ENCODE data around the gene BTBD6. TPM values are rescaled to one million over a fixed set of nuclear protein-coding genes. Genes with fewer than 3 reads are reported as not detected.
"Not testable (repeated sequence)": the region's sequence is repeated elsewhere in the genome, so short reads cannot be mapped to it uniquely, and the experiment has no call there.

Gene BTBD6
- total RNA-seq, 1 donor, result 25.4 TPM

DNA sequence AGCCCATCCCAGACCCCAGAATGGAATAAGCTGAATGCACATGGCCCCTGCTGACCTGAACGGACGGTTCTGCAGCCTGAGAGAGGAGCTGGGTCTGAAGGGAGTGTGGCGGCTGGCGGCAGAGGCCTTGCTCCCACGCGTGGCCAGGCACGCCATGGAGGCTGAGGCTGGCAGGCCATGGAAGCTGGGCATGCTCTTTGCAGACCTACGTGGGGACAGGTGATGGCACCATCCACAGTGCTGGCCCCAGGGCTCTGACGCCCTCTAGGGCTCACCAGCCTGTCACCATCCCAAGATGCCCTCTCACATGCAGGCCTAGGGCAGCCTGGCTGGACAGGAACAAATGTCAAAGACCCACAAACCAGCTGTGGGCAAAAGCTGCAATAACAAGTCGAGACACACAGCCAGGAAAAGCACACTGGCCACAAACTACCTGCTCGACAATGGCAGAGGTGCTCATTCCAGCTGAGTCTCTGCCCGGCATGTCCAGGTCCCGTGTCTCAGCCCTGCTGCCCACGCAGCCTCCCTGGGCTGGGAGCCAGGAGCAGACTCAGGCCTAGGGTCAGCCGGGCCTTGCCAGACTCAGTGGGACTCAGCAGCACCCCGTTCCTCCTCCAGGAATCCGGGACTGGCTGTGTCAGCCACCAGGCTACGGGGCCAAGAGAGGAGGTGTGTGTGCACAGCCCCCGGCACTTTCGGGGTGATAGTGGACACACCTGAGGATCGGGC is 19.7 kb downstream of the BTBD6 start:
- H3K4me1 ChIP-seq (ENCODE audit: insufficient read depth, low read length), result no peaks in the 10 kb centered on the region
- H3K27me3 ChIP-seq (ENCODE audit: insufficient read depth, low read length), result no peaks in the 10 kb centered on the region
- no peak overlapping the region for H3K4me3 ChIP-seq (ENCODE audit: low read length)
- no peaks in the 10 kb centered on the region for H3K9me3 ChIP-seq (ENCODE audit: low read depth, low read length)

DNA sequence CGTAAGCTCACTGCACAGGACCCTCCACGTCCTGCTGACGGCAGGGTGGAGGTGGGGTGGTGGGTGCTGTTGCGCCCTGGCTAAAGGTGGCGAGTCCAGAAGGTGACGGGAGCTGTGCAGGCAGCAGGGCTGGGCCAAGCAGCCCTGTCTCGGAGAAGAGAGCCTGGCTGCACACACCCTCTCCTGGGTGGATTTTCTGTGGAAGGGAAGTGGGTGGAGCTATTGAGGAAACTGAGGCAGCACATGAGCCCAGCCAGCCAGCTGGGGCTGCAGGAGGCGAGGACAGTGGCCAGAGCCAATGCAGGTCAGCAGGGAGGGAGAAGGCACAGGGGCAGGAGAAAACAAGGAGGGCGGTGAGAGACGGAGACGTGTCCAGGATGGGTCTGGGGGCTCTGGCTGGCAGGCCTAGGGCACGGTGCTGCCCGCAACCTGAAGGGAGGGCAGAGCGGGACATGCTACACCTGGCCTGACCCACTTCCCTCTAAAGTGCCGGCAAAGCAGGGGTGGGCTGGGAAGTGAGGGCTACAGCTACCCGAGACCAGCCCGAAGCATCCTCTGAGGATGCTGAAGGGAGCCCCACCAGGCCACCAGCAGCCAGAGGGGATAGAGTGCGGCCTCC is 20.5 kb downstream of the BTBD6 start:
- no peaks in the 10 kb centered on the region for H3K9me3 ChIP-seq (ENCODE audit: low read depth, low read length)
- H3K4me1 ChIP-seq (ENCODE audit: insufficient read depth, low read length), result no peaks in the 10 kb centered on the region
- no peaks in the 10 kb centered on the region for H3K27me3 ChIP-seq (ENCODE audit: insufficient read depth, low read length)
- H3K4me3 ChIP-seq (ENCODE audit: low read length), result no peak overlapping the region

GRCh38 chr14:105269405-105269804 is 21.1 kb downstream of the BTBD6 start:
- Histone ChIP-seq H3K9me3 (ENCODE audit: low read depth, low read length) (no peaks in the 10 kb centered on the region), H3K4me1 (ENCODE audit: insufficient read depth, low read length) (no peaks in the 10 kb centered on the region), H3K4me3 (ENCODE audit: low read length) (no peak overlapping the region), H3K27me3 (ENCODE audit: insufficient read depth, low read length) (no peaks in the 10 kb centered on the region)

GRCh38 chr14:105271224-105271890 is 23.0 kb downstream of the BTBD6 start:
- Histone ChIP-seq H3K9me3 (ENCODE audit: low read depth, low read length) (no peaks in the 10 kb centered on the region), H3K4me3 (ENCODE audit: low read length) (no peak overlapping the region), H3K27me3 (ENCODE audit: insufficient read depth, low read length) (no peaks in the 10 kb centered on the region), H3K4me1 (ENCODE audit: insufficient read depth, low read length) (no peaks in the 10 kb centered on the region)

- no peaks in the 10 kb centered on the region for H3K9me3 ChIP-seq (ENCODE audit: low read depth, low read length)
- no peak overlapping the region for H3K4me3 ChIP-seq (ENCODE audit: low read length)
- no peaks in the 10 kb centered on the region for H3K27me3 ChIP-seq (ENCODE audit: insufficient read depth, low read length)
- no peaks in the 10 kb centered on the region for H3K4me1 ChIP-seq (ENCODE audit: insufficient read depth, low read length)
These were observed 24.3 kb downstream of the BTBD6 start for GRCh38 chr14:105272623-105273022.

DNA sequence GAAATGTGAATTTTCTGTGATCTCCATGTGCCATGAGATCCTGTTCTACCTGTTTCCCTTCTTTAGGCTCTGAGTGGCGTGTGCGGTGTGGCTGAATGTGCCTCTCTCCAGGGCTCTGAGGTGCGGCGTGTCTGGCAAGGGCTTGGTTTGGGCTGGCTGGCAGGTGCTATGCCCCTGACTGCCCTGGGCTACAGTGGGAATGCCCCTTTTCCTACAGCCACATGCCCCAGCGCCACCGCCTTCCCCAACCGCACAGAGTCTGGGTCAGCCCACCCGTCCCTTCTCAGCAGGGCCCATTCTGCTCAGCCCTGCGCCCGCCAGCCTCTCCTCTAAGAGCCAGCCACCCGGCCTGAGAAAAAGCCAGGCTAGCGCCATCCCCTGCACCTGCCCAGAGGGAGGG is 24.7 kb downstream of the BTBD6 start:
- Histone ChIP-seq H3K4me3 (ENCODE audit: low read length) (no peak overlapping the region), H3K27me3 (ENCODE audit: insufficient read depth, low read length) (no peaks in the 10 kb centered on the region), H3K9me3 (ENCODE audit: low read depth, low read length) (no peaks in the 10 kb centered on the region), H3K4me1 (ENCODE audit: insufficient read depth, low read length) (peaks cover 2% of the 10 kb centered on the region)

- peaks cover 3% of the 10 kb centered on the region for H3K4me1 ChIP-seq (ENCODE audit: insufficient read depth, low read length)
- no peaks in the 10 kb centered on the region for H3K9me3 ChIP-seq (ENCODE audit: low read depth, low read length)
- no peak overlapping the region for H3K4me3 ChIP-seq (ENCODE audit: low read length)
- H3K27me3 ChIP-seq (ENCODE audit: insufficient read depth, low read length), result no peaks in the 10 kb centered on the region
These were observed 26.3 kb downstream of the BTBD6 start for GRCh38 chr14:105274637-105275036.

DNA sequence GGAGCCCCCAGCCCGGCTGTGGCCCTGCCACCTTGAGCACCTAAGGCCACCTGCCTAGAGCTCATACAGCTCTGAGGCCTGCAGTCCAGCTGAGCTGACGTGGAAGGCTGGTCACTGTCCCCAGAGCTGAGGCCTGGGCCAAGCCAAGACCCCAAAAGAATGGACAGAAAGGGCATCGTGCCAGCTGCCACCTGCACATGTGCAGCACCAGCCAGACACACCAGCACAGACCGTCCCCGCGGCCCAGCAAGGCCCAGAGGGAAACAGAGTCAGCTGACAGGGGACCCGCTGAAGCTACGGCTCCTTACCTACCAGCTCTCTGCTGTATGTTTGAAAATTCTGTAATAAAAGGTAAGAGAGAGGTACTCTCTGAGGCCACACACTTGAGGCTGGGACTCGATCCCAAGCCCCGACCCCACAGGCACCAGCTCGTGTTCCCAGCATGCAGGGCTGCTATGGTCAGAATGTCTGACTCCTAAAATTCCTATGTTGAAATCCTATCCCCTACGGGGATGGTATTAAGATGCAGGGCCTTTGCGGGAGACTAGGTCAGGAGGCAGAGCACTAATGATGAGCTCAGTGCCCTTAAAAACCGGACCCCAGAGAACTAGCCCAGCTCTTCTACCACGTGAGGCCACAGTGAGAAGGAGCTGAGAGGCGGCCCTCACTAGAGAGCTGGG is 27.1 kb downstream of the BTBD6 start:
- Histone ChIP-seq H3K4me3 (ENCODE audit: low read length) (no peak overlapping the region), H3K4me1 (ENCODE audit: insufficient read depth, low read length) (peaks cover 3% of the 10 kb centered on the region), H3K27me3 (ENCODE audit: insufficient read depth, low read length) (no peaks in the 10 kb centered on the region), H3K9me3 (ENCODE audit: low read depth, low read length) (no peaks in the 10 kb centered on the region)

GRCh38 chr14:105277448-105277847 is 29.1 kb downstream of the BTBD6 start:
- H3K9me3 ChIP-seq (ENCODE audit: low read depth, low read length); H3K4me1 ChIP-seq (ENCODE audit: insufficient read depth, low read length); H3K27me3 ChIP-seq (ENCODE audit: insufficient read depth, low read length); H3K4me3 ChIP-seq (ENCODE audit: low read length): not testable (repeated sequence)

GRCh38 chr14:105279642-105280361 is 31.5 kb downstream of the BTBD6 start:
- Histone ChIP-seq H3K9me3 (ENCODE audit: low read depth, low read length) (no peaks in the 10 kb centered on the region), H3K27me3 (ENCODE audit: insufficient read depth, low read length) (no peaks in the 10 kb centered on the region)

GRCh38 chr14:105280525-105280924 is 32.2 kb downstream of the BTBD6 start:
- Histone ChIP-seq H3K4me1 (ENCODE audit: insufficient read depth, low read length) (peaks cover 11% of the 10 kb centered on the region), H3K4me3 (ENCODE audit: low read length) (no peak overlapping the region), H3K27me3 (ENCODE audit: insufficient read depth, low read length) (no peaks in the 10 kb centered on the region), H3K9me3 (ENCODE audit: low read depth, low read length) (no peaks in the 10 kb centered on the region)

More at GRCh38 chr14:105279642-105280361, 31.5 kb downstream of the BTBD6 start:
- Histone ChIP-seq H3K4me3 (ENCODE audit: low read length) (no peak overlapping the region), H3K4me1 (ENCODE audit: insufficient read depth, low read length) (peaks cover 11% of the 10 kb centered on the region)

DNA sequence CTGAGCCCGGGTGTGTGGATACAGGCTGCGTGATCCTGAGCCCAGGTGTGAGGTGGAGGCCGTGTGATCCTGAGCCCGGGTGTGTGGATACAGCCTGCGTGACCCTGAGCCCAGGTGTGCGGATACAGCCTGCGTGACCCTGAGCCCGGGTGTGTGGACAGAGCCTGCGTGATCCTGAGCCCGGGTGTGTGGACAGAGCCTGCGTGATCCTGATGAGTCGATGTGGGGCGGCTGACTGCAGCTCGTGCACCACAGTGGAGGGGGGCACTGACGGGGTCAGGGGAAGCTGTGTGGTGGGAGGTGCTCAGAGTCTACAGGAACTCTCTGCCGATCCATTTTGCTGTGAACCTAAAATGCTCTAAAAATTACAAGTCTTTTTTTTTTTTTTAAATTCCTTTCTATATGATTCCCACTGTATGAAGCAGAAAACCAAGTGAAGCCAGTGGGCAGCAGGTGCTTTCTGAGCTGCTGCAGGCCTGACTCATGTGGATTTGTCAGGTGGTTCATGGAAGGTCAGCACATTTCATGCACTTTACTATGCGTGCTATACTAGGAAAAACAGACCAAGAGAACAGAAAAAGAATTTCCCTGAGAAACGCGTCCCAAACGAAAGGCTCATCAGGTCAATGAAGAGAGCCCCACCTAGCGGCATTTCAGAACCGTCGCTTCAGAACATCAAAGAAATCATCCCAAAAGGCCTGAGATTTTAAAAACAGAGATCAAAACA is 33.2 kb downstream of the BTBD6 start:
- Histone ChIP-seq H3K4me1 (ENCODE audit: insufficient read depth, low read length) (peaks cover 11% of the 10 kb centered on the region), H3K4me3 (ENCODE audit: low read length) (no peak overlapping the region), H3K27me3 (ENCODE audit: insufficient read depth, low read length) (no peaks in the 10 kb centered on the region), H3K9me3 (ENCODE audit: low read depth, low read length) (no peaks in the 10 kb centered on the region)

DNA sequence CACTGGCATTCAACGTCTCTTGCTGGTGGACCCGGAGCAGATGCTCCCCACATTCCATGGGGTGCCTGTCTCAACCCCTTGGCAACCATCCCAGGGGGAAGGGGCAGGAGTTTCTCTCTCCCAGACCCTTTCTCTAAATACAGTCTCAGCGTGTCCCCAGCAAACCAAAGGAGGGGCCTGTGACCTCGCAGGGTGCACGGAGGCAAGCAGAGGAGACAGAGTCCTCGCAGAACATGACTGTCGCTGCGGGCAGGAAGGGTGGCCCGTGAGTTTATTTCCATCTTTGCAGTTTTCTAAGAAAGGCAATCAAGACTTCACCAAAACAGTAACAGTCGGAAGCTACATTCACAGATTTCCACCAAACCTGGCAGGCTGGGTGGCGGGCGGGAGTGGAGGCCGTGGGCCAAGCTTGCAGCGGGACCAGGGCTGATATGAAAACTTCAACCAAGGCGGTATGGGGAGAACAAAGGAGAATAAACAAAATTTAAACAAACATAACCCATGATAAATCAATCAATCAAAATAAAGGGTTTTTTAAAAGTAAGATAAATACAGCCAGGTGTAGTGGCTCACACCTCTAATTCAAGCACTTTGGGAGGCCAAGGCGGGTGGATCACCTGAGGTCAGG is 33.9 kb downstream of the BTBD6 start:
- no peaks in the 10 kb centered on the region for H3K27me3 ChIP-seq (ENCODE audit: insufficient read depth, low read length)
- H3K4me3 ChIP-seq (ENCODE audit: low read length), result no peak overlapping the region
- no peaks in the 10 kb centered on the region for H3K9me3 ChIP-seq (ENCODE audit: low read depth, low read length)
- peaks cover 11% of the 10 kb centered on the region for H3K4me1 ChIP-seq (ENCODE audit: insufficient read depth, low read length)

DNA sequence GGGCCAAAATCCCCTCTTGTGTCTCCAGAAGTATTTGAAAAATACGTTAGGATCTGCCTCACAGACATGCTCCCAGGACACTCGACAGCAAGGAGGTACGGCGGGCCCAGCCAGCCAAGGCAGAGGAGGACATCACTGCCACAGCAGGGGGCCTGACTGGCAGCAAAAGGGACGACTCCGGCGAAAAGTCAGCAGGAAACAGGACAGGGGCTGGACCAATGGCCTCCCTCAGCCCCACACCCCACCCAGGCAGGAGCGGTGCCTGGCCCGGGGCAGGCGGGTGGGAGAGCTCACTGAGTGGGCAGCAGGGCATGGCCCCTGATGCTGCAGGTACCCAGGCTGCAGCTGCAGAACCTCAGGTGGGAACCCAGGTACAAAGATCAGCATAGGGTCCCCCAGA is 34.7 kb downstream of the BTBD6 start:
- H3K9me3 ChIP-seq (ENCODE audit: low read depth, low read length), result no peaks in the 10 kb centered on the region
- H3K4me3 ChIP-seq (ENCODE audit: low read length), result no peak overlapping the region
- H3K4me1 ChIP-seq (ENCODE audit: insufficient read depth, low read length), result peaks cover 9% of the 10 kb centered on the region
- H3K27me3 ChIP-seq (ENCODE audit: insufficient read depth, low read length), result no peaks in the 10 kb centered on the region
